NCI-H128 (cell line): ENCODE data around the gene RASAL2.

ENCODE experiments used
- DNase-seq: peaks from one replicate; lab custom pipeline; 2025; ENCODE audit not compliant: unreplicated experiment; lab: John Stamatoyannopoulos, UW

The RASAL2 gene

DNA sequence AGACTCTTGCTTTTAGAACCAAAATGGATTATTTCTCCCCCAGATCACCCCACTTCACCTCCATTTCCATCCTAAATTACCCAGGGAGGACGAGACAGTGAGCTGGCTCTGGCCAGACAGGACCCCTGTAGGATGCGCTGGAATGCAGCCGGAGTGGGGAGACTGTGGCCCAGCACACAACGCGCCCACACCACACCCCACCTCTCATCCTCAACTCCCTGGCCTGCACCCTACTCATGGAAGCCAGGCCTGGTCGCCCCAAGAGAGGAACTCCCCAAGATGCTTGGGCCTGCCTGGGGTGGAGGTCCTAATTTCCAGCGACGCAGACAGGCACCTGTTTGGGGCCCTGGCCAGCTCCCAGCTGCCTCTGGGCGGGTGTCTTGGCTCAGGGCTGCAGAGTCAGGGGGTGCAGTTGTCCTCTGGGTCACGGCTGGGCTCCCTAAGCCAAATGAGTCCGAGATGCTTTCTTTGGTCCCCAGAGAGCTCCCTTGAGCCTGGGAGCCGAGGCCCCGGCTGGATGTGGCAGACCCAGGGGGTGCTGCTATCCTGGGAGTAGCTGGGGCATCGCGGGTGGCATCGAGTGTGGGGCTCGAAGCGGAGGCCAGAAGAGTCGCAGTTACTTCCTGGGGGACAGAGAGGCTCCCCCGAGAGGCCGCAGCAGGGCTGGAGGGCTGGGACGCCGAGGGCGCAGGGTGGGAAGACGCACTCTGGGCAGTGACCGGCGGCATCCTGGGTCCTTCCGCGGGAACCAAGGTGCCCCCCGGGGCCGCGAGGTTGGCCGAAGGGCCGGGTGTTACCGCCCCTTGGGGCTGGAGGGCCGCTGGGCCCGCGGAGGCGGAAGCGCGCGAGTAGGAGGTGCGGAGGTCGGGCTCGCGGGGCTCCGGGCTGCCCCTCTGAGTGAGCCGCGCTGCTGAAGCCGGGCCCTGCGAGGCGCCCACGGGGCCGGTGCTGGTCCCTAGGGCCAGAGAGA, 392.5 kb downstream of the RASAL2 start:
- no peak for DNase-seq

DNA sequence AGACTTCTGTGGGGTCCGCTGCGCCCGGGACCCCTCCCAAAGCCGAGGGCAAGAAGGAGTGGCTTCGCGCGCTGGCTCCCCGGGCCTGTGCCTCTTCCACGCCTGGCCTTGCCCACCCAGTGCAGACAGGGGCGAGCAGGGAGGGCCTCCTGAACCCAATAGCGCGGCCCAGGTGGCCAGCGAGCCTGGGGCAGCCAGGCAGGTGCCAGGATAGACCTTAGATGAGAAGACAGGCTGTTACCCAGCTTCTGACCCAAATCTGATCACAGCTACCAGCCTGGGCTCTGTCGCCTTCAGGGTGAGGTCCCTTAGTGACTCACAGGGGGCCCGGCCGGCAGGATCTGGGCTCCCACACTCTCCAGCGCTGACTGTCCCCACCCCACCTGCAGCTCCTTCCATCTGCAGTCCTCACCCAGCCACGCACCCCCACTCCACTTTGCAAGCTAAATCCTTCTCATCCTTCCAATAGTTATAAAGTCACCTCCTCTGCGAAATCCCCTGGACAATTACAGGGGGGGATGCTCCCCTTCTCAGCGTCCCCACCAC, 393.2 kb downstream of the RASAL2 start:
- DNase-seq: no peak

DNA sequence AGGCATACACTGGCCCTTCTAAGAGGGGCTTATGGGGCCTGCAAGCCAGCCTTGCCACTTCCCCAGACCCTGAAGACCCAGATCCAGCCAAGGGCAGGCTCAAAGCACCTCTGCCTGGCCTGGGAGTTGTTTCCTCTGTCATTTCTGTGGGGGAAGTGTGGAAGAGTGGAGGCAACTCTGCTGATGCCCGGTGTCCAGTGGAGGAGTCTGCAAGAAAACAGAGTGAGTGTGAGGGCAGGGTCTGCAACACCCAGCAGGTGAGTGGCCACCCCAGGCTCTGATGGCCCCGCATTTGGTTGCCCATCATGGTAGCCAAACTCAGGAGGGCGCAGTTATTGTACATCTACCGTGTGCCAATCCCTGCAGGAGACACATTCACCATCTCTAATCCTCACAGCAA, 394.5 kb downstream of the RASAL2 start:
- DNase-seq: no peak

DNA sequence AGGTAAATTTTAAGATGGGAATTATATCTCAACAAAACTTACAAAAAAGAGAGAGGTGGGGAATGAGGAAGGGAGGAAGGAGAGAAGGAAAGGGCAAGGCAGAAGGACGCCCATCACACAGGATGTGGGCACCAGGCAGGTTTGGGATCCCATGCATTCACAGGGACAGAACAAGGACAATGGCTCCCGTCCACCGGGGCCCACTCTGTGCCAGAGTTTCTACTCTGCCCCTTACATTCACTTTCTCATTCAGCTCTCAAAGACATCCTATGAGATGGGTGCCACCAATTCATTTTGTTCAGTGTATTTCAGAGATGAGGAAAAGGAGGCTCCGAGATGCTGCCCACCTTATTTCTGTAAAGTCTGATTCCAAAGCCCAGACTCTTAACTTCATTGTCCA, 395.5 kb downstream of the RASAL2 start:
- DNase-seq: no peak

DNA sequence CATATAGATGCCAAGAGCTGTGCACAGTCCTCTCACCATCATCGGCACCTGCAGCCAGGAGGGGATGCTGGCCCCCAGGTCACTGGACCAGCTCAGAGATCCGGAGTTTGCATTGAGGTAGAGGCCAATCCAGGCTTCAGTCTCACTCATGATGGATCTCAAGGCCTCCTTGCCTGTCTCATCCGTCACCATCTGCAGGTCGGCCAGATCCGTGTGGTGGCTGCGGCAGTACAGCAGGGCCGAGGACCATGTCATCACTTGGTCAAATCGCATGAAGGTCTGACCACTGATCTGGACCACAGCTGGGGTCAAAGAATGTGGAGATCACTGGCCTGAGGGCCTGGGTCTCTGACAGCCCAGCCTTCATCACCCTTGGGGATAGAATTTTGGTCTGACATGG, 396.2 kb downstream of the RASAL2 start:
- DNase-seq: no peak

DNA sequence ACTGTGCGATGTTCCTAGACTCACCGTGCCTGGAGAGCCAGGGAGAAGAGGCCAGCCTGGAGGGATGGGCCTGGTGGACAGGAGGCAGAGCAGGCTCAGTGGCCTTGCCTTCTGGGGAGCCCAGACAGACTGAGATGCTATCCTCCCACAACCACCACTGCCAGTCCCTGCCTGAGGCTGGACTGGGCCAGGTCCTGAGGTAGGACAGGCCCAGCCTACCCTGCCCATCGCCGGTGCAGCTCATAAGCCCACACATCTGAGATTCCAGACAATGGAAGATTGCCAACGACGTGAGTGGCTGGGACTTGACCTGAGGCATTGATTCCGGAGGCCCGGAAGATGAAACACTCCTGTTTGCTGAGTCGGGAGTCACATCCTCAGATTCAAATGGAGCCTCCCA, 397.1 kb downstream of the RASAL2 start:
- DNase-seq: no peak

DNA sequence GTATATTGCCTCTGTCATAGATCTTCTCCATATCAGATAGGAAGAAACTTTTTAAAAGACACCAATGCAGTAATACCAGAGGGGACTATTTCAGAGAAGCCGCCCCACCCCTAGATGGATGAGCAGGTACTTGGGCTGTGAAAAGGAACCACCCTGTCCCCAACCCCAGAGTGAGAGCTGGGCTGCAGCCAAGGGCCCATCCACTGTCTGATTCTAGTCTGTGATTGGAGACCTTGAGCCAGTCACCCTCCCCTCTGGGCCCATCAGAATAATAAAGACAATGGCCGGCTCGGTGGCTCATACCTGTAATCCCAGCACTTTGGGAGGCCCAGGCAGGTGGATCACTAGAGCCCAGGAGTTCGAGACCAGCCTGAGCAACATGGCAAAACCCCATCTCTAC, 397.8 kb downstream of the RASAL2 start:
- DNase-seq: no peak

DNA sequence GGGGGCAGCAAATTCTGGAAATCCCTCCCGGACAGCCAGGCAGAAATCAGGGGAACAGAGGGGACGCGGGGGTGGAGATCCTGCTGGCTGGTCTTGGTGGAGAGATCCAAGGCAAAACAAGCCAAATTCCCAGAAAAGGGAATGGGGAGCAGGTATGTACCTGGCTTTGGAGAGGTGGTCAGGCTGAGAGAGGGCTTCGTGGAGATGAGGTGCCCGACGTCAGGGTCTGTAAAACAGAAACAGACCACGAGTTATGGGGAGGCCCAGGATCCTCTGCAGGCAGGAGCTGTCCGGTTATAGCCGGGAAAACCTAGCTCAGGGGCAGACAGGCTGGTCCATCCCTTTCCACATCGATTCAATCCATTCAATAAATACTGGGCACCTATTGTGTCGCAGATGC, 398.4 kb downstream of the RASAL2 start:
- DNase-seq: no peak

DNA sequence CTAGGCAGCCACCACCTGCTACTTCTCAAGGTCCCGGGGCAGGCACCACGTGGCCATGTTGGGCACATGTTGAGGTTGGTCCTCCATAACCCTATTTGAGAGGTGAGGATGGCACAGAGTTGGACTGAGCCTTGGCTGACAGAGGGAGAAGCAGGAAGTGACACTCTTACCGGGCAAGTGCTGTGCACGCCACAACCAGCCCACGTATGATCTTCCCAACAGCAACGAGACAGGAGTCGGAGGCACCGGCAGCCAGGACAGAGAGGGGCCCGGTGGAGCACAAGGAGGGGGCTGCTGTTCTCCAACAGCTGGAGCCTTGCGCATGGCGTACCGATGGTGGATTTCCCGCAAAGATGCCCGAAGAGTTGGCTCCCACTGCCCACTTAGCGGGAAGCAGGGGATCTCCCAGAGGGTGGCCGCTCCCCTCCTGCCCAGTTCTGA, 399.4 kb downstream of the RASAL2 start:
- DNase-seq: no peak

DNA sequence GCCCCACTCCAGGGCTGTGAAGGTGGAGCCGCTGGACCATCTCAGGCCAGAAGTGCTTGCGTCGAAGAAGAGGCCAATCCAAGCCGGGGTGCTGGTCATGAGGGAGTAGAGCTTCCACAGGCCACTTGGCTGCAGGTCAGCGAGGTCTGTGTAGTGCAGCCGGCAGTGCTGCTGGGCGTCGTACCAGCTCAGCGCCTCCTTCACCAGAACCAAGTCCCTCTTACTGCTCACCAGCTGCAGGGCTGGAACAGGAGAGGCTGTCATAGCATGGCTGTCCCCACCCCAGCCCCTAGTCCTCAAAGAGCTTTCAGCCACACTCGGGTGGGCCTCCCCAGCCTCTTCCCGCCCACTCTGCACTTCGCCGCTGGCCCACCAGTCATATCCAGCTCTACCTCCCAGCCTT, 400.7 kb downstream of the RASAL2 start:
- no peak for DNase-seq

DNA sequence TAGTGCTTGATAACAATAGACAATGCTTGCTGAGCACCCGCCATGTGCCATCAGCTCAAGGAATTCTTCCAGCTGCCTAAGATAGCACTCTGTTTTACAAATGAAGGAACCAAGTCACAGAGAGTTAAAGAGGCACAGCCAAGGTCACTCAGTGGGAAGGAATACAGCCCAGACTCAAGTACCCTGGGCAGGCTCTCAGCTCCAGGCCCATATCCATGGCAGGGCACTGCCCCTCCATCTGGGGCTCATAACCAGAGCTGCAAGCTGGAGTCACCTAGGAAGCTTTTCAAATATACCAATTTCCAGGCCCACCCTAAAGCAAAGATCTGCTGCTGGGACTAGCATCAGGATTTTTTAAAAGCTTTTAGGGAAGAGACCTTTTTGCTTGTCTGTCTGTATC, 401.3 kb downstream of the RASAL2 start:
- no peak for DNase-seq

DNA sequence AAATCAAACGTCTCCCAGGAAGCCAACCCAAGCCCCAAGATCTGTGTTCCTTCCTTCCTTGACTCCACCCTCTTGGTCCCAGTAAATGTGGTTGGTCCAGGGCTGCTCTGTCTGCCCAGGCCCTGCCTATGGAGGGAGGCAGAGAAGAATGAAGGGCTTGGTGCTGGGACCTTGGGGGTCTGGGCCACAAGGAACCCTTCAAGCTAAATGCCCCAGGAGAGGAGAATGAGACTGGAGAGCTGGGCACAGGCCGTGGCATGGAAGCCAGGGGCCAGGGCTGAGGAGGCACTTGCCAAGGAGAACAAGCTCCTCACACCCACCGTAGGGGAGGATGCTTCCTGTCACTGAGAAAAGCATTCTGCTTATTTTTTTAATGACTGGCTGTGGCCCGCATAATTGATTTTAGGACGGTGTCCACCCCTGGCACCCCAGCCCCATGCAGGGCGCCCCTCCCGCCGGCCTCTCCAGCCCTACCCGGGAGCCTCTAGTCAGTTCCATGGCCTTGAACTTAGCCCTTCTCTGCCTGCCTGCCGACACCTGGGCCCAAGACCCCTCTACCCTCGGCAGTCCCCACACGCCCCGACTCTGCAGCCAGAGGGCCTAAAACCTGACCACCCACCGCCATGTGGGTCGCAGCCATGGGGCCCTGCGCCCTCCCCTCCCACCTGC, 402.0 kb downstream of the RASAL2 start:
- no peak for DNase-seq

DNA sequence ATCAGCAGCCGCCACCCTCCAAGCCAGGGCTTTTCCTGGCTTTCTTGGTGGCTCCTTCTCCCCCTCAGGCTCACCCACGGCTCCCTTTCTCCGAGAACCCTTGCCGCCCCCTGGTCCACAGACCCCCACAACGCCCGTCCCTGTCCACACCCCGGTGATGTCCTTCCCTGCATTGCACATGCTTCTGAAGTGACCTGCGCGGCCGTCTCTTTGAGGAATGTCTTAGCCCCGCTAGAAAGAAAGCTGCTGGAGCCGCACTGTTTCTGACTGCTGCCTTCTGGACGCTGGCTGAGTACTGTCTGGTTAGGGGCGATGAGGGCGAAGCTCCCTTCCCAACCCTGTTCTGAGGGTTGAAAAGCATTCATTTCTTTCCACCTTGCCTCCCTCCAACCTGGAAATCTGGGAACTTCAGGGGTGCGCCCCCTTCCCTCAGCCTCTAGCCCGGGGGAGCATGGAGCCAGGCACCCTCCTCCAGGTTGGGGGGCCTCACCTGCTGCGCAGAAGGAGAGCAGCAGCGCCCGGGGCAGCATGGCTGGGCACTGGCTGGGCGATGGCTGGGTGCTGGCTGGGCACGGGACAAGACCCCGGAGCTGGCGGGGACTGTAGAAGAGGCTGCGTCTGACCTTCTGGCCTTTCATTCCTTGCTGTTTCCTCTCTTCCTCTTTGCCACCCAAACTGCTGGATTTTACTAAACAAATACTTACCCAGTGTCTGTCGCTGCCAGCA, 402.7 kb downstream of the RASAL2 start, which contains the start of gene CLEC20A:
CLEC20A (minus strand) TSS at position 555 of the 726 bp plus-strand sequence; CDS start at position 530, 25 bp downstream.
- no peak for DNase-seq

DNA sequence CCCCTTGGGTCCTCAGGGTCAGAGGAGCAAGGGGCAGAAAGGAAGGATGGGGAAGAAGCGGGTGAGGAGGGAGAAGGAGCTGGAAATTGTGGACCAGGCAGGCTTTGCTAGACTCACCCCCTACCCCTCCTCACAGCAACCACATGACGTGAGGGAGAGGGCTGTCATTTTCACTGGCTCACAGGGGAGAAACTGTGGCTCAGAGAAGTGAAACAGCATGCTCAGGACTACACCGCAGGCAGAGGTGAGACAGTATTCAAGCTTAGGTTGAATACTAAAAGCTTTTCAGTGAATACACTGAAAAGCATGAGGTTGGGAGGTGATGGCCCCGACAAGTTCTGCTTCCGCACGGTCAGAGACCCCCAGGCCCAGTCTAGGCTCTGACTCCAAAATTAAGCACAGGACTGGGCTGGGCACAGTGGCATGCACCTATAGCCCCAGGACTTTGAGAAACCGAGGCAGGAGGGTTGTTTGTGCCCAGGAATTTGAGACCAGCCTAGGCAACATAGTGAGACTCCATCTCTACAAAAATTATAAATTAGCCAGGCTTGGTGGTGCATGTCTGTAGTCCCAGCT, 404.1 kb downstream of the RASAL2 start:
- no peak for DNase-seq

DNA sequence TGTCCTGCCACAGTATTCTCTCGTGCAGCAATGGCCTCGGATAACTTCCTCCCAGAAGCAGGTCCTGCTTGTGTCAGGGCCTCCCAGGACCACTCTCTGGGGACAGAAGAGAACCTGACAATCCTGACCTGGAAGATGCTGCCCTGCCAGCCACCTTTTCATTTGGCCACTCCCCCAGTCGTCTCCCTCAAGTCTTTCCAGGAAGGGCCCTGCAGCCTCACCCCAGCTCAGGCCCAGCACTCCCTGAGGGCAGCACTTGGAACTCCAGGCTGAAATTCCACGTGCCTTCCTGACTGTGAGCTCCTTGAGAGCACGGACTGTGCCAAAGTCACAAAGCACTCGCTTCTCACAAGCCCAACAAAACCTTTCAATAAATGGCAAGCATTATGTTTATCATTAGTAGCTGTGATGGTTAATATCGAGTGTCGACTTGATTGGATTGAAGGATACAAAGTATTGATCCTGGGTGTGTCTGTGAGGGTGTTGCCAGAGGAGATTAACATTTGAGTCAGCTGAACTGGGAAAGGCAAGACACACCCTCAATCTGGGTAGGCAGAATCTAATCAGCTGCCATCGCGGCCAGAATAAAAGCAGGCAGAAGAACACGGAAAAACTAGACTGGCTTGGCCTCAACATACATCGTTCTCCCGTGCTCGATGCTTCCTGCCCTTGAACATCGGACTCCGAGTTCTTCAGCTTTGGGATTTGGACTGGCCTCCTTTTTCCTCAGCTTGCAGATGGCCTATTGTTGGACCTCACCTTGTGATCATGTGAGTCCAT, 405.2 kb downstream of the RASAL2 start:
- DNase-seq: no peak

DNA sequence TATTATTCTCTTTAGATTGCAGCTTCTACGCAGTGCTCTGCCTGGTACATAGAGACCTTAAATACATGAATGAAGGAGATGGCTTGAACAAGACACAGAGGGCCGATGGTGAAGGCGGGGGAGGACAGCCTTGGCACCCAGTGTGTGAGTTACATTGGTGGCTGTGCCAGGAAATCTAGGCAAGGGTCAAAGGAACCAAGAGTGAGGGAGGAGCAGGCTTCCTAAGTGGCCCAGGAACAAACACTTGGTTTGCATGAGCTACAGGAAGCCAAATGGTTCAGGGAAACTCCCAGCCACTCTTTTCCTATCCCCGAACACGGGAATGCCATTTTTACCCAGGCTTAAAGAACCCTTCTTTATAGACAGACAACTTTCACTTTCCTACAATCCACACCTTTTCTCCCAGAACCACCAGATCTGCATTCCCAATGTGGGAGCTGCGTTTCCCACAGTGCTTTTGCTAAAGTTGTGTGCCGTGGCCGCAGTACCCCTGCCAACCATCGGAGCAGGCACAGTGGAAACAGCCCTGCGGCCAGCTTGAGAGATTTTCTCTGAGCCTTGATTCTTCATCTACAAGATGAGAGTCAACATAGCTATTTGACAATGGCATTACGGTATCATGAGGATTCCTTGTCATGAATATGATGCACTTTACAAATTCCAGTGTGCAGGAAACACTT, 406.3 kb downstream of the RASAL2 start:
- DNase-seq: no peak

DNA sequence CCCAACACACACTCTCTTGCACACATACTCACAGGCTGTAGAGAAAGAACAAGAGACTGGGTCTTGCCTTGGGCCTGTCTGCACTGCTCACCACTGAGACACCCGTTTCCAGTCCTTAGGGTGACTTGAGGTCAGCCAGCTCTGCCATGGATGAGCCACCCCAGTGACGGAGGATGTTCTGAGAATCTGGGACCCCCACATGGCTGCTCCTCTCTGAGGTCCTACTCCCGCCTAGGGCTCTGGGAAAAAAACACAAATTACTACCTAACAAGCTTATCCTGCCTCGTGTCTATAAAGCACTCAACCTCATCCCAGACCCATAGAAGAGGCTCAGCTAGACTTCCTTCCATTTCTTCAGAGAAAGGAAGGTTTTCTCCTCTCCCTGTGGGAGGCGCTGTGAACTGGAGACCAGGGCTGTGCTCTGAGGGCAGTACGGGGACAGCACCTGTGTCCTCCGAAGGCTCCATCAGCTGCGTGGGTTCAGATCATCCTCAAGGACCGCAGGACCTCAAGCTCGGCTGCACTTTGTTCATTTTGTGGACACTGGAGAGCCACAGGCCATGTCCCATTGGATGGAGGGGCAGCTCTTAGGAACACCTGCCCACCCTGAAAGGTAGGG, 407.1 kb downstream of the RASAL2 start:
- DNase-seq: no peak

DNA sequence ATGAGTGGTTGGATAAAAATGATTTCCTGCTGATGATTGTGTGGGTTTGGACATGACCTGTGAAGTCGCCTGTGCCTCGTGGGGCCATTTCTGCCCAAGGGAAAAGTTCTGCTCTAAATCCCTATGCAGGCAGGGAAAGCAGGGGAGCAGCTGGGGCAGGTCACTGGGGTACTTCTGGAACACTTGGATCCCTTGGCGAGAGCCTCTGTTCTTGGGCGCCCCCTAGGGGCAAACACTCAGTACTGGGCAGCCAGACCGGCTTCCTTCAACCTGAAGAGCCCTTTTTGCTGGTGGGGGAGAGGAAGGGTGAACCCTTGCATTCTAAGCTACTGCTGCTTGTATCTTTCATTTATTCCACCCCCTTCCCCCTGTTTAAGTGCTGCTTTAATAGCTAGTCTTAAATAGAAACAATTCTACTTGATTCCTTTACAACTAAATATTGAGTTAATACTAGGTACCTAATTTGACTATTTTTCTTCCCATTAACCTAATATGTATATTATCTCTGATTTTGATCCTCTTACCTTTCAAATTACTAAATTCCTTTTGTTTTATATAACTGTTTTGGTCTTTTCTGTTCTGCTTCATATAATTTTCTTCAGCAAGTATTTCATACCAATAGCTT, 407.9 kb downstream of the RASAL2 start:
- peak; percentile 44 for DNase-seq

DNA sequence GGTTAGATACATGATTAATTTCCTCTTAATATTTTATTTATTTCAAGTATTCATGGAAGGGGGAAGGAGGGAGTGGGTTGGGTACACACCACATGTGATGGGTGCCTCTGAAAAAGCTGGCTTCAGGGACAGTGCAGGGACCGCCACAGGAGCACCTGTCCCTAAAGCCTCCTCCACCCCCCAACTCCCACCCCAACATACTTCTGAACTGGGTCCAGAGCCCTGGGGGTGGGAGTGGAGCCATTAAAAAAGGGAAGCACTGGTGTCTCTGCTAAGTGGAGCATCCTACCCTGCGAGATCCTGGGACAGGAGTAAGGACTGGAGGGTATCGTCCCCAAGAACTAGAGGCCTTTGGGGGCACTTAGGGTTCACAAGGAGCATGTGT, 408.4 kb downstream of the RASAL2 start:
- DNase-seq: no peak
